Measurements from ENCODE around the gene ARL6IP4. TPM values are rescaled to one million over a fixed set of nuclear protein-coding genes. Genes with fewer than 3 reads are reported as not detected.

ARL6IP4 gene
- total RNA-seq, 1 donor from 2014 or later: 189 TPM

- DNase-seq (ENCODE audit: extremely low read depth, low read depth, low spot score): peak; percentile 90
Observed at GRCh38 chr12:122958198-122958888, 22.1 kb upstream of the ARL6IP4 start.

DNA sequence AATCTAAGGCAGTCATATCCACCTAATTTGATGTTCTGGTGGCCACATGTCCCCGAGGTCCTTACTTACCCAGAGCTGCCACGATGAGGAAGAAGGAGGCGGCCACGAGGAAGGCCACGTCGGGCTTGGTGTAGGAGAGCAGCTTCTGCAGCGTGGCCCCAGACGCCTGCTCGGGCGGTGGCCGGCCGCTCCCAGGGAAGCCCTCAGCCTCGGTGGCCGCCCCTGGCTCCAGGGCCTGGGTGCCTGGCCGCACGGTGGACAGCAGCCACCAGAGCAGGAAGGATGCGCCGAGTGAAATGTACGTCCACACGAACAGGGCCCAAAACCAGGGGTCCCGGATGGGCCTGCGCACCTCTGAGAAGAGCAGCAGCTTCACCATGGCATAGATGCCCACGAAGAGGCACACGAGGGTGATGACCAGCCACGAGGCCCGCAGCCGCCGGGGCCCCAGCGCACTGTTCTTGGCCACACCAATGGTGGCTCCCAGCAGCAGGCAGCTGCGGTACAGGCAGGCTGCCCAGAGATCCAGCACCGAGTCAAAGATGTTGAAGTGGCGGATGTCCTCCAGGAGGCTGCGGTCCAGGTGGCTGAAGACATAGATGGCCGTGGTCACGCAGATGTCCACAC is 20.8 kb upstream of the ARL6IP4 start:
- no peak for DNase-seq (ENCODE audit: extremely low read depth, low read depth, low spot score)

- no peak for DNase-seq (ENCODE audit: extremely low read depth, low read depth, low spot score)
Observed at GRCh38 chr12:122960193-122960569, 20.3 kb upstream of the ARL6IP4 start.

- no peak for DNase-seq (ENCODE audit: extremely low read depth, low read depth, low spot score)
Observed at GRCh38 chr12:122961531-122962329, 18.8 kb upstream of the ARL6IP4 start.

DNA sequence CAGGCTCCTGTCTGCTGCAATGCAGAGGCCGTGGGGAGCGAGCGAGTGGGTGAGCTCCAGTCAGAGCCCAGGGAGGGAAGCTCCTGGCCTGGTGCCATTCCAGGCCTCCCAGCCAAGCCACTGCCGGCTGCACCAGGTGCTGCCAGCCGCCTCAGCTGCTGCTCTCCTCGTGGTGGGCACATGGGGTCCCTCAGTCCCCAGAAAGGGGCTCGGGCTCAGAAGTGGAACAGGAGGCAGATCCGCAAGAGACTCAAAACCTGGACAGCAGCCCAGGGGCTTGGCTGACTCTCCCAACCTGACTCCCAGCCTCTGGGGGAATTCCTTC is 16.6 kb upstream of the ARL6IP4 start:
- DNase-seq (ENCODE audit: extremely low read depth, low read depth, low spot score): no peak

DNA sequence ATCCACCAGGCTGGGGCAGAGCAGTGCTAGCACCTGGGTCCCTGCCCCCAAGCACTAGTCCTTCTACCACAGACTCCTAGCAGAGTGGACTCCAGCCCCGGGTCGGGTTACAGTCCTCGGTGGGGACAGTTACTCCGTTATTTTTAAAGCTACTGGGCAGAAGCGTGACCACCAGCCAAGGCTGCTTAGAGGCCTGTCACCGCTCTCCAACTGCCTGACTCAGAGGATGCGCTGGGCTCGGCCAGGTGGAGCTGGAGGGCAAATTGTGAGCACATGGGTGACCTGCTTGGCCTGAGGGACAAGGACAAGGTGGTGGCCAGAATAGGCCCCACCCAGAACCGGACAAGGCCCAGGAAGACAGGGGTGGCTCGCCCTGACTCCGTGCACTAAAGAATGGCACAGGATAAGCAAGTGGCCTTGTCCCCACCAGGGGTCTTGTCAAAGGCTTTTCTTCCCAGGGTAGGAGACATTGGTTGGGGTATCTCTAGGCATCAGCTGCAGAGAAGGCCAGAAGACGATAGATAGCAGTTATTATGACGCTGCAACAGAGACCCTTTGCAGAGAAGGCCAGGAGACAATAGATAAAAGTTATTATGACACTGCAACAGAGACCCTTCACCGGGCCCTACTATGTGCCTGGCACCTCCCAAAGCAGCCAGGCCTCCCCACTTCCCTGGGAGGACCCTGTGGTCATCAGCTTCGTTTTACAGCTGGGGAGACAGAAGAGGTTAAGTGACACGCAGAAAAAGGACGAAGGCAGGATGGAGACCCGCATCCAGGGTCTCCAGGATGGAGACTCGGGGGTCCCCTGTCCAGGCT is 15.8 kb upstream of the ARL6IP4 start:
- no peak for DNase-seq (ENCODE audit: extremely low read depth, low read depth, low spot score)

GRCh38 chr12:122965321-122965751 is 15.1 kb upstream of the ARL6IP4 start:
- no peak for DNase-seq (ENCODE audit: extremely low read depth, low read depth, low spot score)

DNA sequence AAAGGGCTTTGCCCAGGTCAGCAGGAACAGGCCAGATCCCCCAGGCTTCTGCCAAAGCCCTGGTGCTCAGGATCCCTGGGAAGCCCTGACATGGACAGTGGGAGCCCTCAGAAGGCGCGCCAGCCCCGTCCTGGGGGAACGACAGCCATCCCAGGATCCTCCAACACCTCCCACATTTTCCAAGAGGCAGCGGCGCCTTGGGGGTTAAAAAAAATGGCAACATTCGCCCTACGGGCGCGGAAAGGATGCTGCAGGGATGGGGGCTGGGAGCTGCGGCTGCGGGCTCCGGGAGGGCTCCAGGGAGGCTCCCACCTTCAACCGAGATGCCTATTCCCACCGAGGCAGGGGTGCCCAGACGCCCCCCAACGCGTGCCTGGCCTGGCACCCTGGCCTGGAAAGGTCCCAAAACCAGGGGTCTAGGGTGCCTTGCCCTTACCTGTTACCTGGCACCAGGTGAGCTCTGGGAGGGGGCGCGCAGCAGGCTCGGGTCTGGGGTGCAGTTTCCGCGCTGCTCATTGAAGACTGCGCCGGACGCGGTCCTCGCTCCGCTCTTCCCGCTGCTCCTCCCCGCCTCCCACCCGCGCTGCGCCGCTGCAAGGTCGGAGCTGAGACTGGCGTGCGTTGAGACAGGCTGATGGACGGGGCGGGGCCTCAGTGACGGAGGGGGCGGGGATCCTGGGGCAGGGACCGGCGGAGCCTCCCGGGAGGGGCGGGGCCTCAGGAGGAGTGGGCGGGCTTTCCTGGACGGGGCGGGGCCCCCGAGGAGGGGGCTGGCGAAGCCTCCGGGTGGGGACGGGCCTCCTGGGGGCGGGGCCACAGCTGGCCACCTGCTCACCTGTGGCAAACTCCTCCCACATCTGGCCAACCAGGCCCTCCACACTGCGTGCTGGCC is 14.4 kb upstream of the ARL6IP4 start, which contains the start of gene ABCB9:
ABCB9 (minus strand) TSS at position 613 of the 892 bp plus-strand sequence. CDS start 6,228 bp downstream, outside the sequence.
- no peak for DNase-seq (ENCODE audit: extremely low read depth, low read depth, low spot score)

DNA sequence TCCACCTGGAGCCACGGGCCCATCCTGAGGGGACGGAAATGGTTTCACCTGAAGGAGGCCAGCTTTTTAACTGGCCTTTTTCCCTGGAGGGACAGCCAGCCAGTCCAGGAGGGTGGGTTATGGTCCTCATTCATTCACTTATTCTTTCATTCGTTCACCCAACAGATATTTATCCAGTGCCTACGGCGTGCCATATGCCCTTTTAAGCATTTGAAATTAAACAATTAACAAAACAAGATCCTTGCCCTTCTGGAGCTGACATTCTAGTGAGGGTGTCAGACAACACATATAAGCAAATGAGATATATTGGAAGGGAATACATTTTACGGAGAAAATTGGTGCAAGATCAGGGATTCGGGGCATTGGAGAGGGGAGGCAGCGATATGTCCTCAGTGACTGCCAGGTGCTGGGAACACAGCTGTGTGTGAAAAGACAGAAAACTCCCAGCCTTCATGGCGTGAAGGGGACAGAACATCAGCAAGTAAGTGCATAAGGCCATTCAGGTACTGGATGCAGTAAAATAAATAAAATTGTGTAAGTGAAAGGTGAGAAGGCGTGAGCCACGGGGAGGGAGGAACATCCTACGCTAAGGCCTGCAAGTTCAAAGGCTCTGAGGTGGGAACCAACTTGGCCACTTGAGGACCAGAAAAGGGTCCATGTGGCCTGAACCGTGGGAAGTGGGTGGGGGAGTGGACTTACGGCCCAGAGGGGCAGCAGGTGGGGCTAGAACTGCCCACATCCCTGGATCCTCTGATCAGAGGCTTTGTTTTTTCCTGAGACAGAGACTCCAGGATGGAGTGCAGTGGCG is 13.5 kb upstream of the ARL6IP4 start:
- no peak for DNase-seq (ENCODE audit: extremely low read depth, low read depth, low spot score)

DNA sequence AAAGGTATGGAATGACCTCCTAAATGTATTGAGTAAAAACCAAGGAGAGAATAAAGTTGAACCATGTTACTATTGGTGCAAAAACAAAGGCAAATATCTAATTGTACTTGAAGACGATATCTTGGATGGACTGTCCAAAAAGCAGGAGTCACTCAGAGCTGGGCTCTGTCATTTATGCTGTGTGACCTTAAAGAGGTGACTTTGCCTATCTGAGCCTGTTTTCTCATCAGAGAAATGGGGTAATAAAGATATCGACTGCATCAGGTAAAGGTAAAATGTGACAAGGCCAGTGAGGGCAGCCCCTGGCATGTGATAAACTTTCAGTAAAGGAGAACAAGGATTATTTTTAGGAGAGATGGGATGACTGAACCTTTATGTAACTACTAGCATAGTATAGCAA is 12.4 kb upstream of the ARL6IP4 start:
- no peak for DNase-seq (ENCODE audit: extremely low read depth, low read depth, low spot score)

DNA sequence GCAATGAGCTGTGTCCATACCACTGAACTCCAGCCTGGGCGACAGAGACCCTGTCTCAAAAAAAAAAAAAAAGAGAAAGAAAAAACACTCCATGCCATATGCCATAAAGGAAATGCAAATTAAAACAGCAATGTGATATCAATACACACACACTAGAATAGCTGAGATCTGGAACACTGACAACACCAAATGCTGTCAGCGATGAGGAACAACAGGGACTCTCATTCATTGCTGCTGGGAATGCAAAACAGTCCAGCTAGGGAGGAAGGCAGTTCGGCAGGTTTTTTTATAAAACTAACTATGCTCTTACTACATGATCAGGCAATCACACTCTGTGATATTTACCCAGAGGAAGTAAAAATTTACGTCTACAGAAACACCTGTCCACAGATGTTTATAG is 10.8 kb upstream of the ARL6IP4 start:
- no peak for DNase-seq (ENCODE audit: extremely low read depth, low read depth, low spot score)

DNA sequence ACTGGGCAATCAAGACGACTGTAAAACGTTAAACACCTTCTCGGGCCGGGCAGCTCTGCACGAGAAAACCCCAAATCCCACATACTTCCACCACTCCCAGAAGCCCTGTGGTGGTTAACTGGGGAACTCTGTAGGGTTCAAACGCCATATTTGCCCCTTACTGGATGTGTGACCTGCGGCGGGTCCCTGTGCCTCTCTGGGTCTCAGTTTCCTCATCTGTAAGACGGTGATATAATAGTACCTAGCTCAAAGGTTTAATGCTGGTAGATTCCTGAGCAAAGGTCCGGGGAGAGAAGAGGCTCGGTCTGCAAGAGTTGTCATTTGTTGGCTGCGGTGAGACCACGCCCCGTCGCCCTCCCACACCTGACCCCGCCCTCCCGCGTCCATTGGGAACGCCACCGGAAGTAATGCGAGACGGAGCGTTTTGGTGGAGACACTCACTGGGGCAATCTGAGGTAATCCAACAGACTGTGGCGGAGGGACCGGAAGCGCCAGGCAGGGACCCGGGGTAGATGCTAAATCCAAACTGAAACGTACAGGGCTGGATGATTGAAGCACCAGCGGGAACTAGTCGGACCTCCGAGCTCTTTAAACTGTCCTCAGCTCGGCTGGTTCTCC is 6.1 kb upstream of the ARL6IP4 start:
- peak; percentile 94 for DNase-seq (ENCODE audit: extremely low read depth, low read depth, low spot score)

DNA sequence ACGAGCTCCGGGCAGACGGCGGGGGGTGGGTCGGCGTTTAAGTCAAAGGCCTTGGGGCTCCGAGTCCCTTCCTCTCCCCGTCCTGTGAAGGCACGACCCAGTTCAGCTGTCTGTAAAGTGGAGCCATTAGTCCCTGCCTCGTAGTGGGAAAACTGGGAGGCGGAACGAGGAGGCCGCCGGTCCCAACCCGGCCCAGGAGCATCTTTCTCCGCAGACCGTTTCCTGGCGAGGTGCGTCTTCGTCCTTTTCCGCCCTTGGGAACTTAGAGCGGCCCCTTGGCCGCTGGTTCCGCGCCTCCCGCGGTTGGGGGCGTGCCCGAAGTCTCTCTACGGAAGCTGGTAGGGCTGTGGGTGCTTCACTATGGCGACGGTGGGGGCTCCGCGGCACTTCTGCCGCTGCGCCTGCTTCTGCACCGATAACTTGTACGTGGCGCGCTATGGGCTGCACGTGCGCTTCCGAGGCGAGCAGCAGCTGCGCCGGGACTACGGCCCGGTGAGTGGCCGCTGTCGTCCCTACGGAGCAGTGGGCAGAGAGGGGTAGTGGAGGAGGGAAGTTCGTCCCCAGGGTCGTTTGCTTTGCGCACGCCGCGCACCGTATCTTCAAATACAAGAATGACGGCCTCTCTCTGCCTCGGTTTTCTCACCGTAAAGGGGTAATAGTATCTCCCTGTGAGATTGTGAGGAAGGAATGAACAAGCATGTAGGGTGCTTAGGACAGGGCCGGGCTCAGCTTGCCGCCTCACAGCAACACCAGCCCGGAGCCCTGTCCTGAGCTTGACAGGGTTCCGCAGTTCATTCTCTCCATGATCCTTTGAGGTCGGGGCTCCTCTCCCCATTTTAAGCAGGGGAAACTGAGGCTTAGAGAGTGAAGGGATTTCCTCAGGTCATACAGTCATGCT is 5.3 kb upstream of the ARL6IP4 start, which contains the start of gene OGFOD2:
OGFOD2 (plus strand) TSS at position 353 of the 898 bp plus-strand sequence; CDS start at position 361, 8 bp downstream.
- DNase-seq (ENCODE audit: extremely low read depth, low read depth, low spot score): peak; percentile 42

DNA sequence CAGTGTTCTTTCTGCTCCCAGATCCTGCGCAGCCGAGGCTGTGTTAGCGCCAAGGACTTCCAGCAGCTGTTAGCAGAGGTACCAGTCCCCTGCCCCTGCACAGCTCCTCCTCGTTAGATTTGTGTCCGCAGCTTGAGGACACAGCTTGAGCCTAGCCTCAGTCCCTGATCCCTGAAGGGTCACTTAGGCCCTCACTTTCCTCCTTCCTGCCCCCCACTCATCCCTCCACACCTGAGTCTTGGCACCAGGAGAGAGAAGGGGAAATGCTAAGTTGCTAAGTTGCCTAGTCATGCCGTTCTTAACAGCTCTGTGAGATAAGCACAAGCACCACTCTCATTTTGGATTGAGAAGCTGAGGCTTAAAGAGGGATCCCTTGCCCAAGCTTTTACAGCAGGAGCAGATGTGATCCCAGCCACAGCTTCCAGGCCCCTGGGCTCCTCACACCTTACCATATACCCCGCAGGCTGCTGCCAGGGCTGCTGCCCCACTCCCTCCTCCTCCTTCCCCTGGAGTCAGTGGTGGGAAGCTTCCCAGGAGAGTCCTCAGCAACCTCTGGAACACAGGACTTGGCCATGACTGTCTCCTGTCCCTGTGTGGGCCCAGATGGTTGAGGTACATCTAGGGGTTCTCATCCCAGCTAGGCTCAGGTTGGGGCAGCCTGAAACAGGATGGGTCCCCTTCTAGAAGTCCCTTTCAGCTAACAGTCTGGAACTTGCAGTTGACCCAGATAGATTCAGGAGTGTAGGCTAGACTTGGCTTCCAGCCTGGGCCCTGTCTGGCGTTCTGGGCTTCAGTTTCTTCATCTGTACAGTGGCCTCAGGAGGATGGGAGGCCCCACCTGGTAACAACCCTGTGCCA is 4.5 kb upstream of the ARL6IP4 start:
- DNase-seq (ENCODE audit: extremely low read depth, low read depth, low spot score): no peak

DNA sequence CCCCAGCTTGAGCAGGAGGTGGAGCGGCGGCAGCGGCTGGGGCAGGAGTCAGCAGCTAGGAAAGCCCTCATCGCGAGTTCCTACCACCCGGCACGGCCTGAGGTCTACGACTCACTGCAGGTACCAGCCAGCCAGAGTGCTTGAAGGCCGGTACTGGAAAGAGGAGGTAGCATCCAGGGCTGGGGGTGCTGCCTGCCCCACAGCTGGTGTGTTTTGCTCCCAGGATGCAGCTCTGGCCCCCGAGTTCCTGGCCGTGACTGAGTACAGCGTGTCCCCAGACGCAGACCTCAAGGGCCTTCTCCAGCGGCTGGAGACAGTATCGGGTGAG is 3.9 kb upstream of the ARL6IP4 start:
- no peak for DNase-seq (ENCODE audit: extremely low read depth, low read depth, low spot score)

GRCh38 chr12:122977153-122977552 is 3.3 kb upstream of the ARL6IP4 start:
- no peak for DNase-seq (ENCODE audit: extremely low read depth, low read depth, low spot score)
